H9 (cell line): Measurements from ENCODE around the gene CCDC28A. TPM values are rescaled to one million over a fixed set of nuclear protein-coding genes. Genes with fewer than 3 reads are reported as not detected.

Experiments
- DNase-seq: peaks from one replicate; pipeline ENCODE4 v3.0.0-alpha.2; 2017
- H2AFZ ChIP-seq: one replicate; pipeline ENCODE4 v1.6.1; 2013; ENCODE audit warnings: mild to moderate bottlenecking, low read length, control low read depth, moderate library complexity
- H2AK5ac ChIP-seq: 2 replicates; pipeline ENCODE4 v1.6.1; 2013; ENCODE audit warnings: low read length, control low read depth, mixed read lengths; ENCODE audit not compliant: insufficient read length
- H2BK120ac ChIP-seq: one replicate; pipeline ENCODE4 v1.6.1; 2013; ENCODE audit warnings: low read depth, mild to moderate bottlenecking, low read length, control low read depth, inconsistent platforms; ENCODE audit not compliant: poor library complexity, severe bottlenecking
- H2BK12ac ChIP-seq: 2 replicates; pipeline ENCODE4 v1.6.1; 2013; ENCODE audit warnings: low read length, control low read depth, mixed read lengths, low read depth; ENCODE audit not compliant: insufficient read length
- H2BK15ac ChIP-seq: 2 replicates; pipeline ENCODE4 v1.6.1; 2013; ENCODE audit warnings: low read depth, low read length, control low read depth
- H2BK20ac ChIP-seq: one replicate; pipeline ENCODE4 v1.6.1; 2013; ENCODE audit warnings: low read depth, mild to moderate bottlenecking, low read length, control low read depth, inconsistent platforms; ENCODE audit not compliant: poor library complexity, severe bottlenecking
- H2BK5ac ChIP-seq: 2 replicates; pipeline ENCODE4 v1.6.1; 2013; ENCODE audit warnings: low read length, control low read depth, mixed read lengths; ENCODE audit not compliant: insufficient read length
- H3K14ac ChIP-seq: 2 replicates; pipeline ENCODE4 v1.6.1; 2013; ENCODE audit warnings: low read length, control low read depth; ENCODE audit not compliant: insufficient read depth
- H3K18ac ChIP-seq: 2 replicates; pipeline ENCODE4 v1.6.1; 2013; ENCODE audit warnings: low read depth, mild to moderate bottlenecking, mixed read lengths, low read length, control low read depth; ENCODE audit not compliant: insufficient read length
- H3K23ac ChIP-seq: 2 replicates; pipeline ENCODE4 v1.6.1; 2013; ENCODE audit warnings: low read length, control low read depth, mixed read lengths, low read depth; ENCODE audit not compliant: insufficient read length
- H3K23me2 ChIP-seq: 2 replicates; pipeline ENCODE4 v1.6.1; 2013; ENCODE audit warnings: low read depth, mild to moderate bottlenecking, mixed read lengths, low read length, control low read depth; ENCODE audit not compliant: insufficient read length, poor library complexity, severe bottlenecking
- H3K27ac ChIP-seq: 2 replicates; pipeline ENCODE4 v1.5.1; 2013; ENCODE audit warnings: low read length, control low read depth, mixed read lengths, low read depth; ENCODE audit not compliant: insufficient read length
- H3K27me3 ChIP-seq: 2 replicates; pipeline ENCODE4 v1.6.1; 2013; ENCODE audit warnings: low read length, control low read depth, inconsistent platforms; ENCODE audit not compliant: insufficient read depth
- H3K4ac ChIP-seq: 2 replicates; pipeline ENCODE4 v1.6.1; 2013; ENCODE audit warnings: low read depth, mild to moderate bottlenecking, control low read depth, inconsistent platforms, low read length, moderate library complexity
- H3K4me1 ChIP-seq: 2 replicates; pipeline ENCODE4 v1.6.1; 2013; ENCODE audit warnings: low read length, control low read depth, inconsistent platforms; ENCODE audit not compliant: insufficient read depth
- H3K4me2 ChIP-seq: 2 replicates; pipeline ENCODE4 v1.6.1; 2013; ENCODE audit warnings: low read length, control low read depth, mixed read lengths; ENCODE audit not compliant: insufficient read length, insufficient read depth
- H3K56ac ChIP-seq: 2 replicates; pipeline ENCODE4 v1.6.1; 2013; ENCODE audit warnings: low read depth, mild to moderate bottlenecking, mixed read lengths, low read length, control low read depth; ENCODE audit not compliant: insufficient read length
- H3K79me1 ChIP-seq: 2 replicates; pipeline ENCODE4 v1.6.1; 2013; ENCODE audit warnings: low read depth, mild to moderate bottlenecking, moderate library complexity, low read length, control low read depth, inconsistent platforms; ENCODE audit not compliant: insufficient read depth, poor library complexity, severe bottlenecking
- H3K79me2 ChIP-seq: 2 replicates; pipeline ENCODE4 v1.6.1; 2013; ENCODE audit warnings: low read length, control low read depth, inconsistent platforms; ENCODE audit not compliant: insufficient read depth
- H3K9ac ChIP-seq: 2 replicates; pipeline ENCODE4 v1.6.1; 2013; ENCODE audit warnings: low read length, control low read depth, mixed read lengths; ENCODE audit not compliant: insufficient read length; ENCODE audit errors: extremely low read depth
- H3K9me3 ChIP-seq: one replicate; pipeline ENCODE4 v1.6.1; 2013; ENCODE audit warnings: low read depth, low read length, inconsistent platforms; ENCODE audit not compliant: control insufficient read depth
- H3T11ph ChIP-seq: one replicate; pipeline ENCODE4 v1.6.1; 2013; ENCODE audit warnings: mild to moderate bottlenecking, low read length, control low read depth, inconsistent platforms
- H4K20me1 ChIP-seq: one replicate; pipeline ENCODE4 v1.6.1; 2013; ENCODE audit not compliant: control insufficient read depth, insufficient read length, insufficient read depth
- H4K5ac ChIP-seq: 2 replicates; pipeline ENCODE4 v1.6.1; 2013; ENCODE audit warnings: low read depth, mild to moderate bottlenecking, mixed read lengths, low read length, control low read depth; ENCODE audit not compliant: insufficient read length
- H4K8ac ChIP-seq: replicated peaks from 2 replicates; pipeline ENCODE4 v1.6.1; 2013; ENCODE audit warnings: low read length, control low read depth, mixed read lengths, low read depth; ENCODE audit not compliant: insufficient read length
- H4K91ac ChIP-seq: 2 replicates; pipeline ENCODE4 v1.6.1; 2013; ENCODE audit warnings: low read depth, mild to moderate bottlenecking, moderate library complexity, mixed read lengths, low read length, control low read depth; ENCODE audit not compliant: insufficient read length
- H3K27ac Mint-ChIP-seq, 3 experiments: 2 replicates in 2 of 3; 3 replicates in 1 of 3; pipeline ENCODE4 v1.8.0; 2020 to 2021; ENCODE audit warnings: mixed read lengths in 3 of 3, mild to moderate bottlenecking in 1 of 3, moderate library complexity in 1 of 3
- H3K27me3 Mint-ChIP-seq: 2 replicates; pipeline ENCODE4 v1.8.0; 2021; ENCODE audit warnings: low read depth, mild to moderate bottlenecking, moderate library complexity, mixed read lengths
- H3K36me3 Mint-ChIP-seq, 3 experiments: 2 replicates in 2 of 3; 3 replicates in 1 of 3; pipeline ENCODE4 v1.8.0; 2020 to 2021; ENCODE audit warnings: low read depth in 3 of 3, mixed read lengths in 3 of 3; ENCODE audit not compliant: insufficient read depth in 1 of 3
- H3K4me1 Mint-ChIP-seq, 2 experiments: 2 replicates each; pipeline ENCODE4 v1.8.0; 2020; ENCODE audit warnings: mixed read lengths in 2 of 2
- H3K4me3 Mint-ChIP-seq, 2 experiments: 2 replicates in 1 of 2; 3 replicates in 1 of 2; pipeline ENCODE4 v1.8.0; 2020 to 2021; ENCODE audit warnings: mild to moderate bottlenecking in 2 of 2, mixed read lengths in 2 of 2, moderate library complexity in 1 of 2
- H3K9me3 Mint-ChIP-seq, 2 experiments: 2 replicates in 1 of 2; 3 replicates in 1 of 2; pipeline ENCODE4 v1.8.0; 2020; ENCODE audit warnings: mild to moderate bottlenecking in 2 of 2, mixed read lengths in 2 of 2, moderate library complexity in 1 of 2
- WGBS: extraction: QIAGEN DNeasy Blood & Tissue Kit; methylation state at CpG from one replicate; pipeline ENCODE4 v1.1.7; 2013; ENCODE audit warnings: missing lambda C conversion rate, low lambda C conversion rate, mixed read lengths; ENCODE audit not compliant: insufficient read length; ENCODE audit errors: extremely low coverage; 5-methylcytosine and 5-hydroxymethylcytosine counted together
- total RNA-seq: library from RNA; stranded (reverse); gene quantifications from 2 replicates; pipeline ENCODE4 v1.2.1, GENCODE V29; 2021
- TF ChIP-seq, protein P1 (sequence below): fragments of 200-600 bp; sonication (generic); conservative IDR thresholded peaks from 3 replicates; pipeline ENCODE4 v1.8.0; 2021; ENCODE audit warnings: antibody characterized with exemption, mild to moderate bottlenecking

Gene CCDC28A
- total RNA-seq, 1 experiment from 2014 or later = 12.9 TPM

DNA sequence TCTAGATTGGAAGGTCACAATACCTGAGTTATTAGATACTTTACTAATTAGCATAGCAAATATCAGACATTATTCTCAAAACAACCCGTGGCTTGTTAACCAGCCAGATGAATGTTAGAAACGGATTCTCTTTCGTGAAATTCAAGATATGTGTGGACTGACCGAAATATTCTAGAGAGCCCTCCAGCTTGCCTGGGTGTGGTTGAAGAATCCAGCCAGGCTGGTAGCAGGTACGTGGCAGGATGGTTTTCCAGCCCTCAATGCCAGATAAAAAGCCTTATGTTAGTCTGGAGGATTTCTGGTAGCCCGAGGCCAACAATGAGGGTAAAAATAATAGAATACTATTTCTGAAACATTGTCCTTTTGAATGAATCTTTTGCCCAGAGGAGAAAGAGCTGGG is 41.7 kb downstream of the CCDC28A start:
- H4K91ac ChIP-seq = no peak overlapping the region
- H3K4me1 ChIP-seq = peaks cover 5% of the 10 kb centered on the region; the same call in 1 of the 2 replicates
- no peak overlapping the region for H3K18ac ChIP-seq
- peaks cover 17 to 23% of the 10 kb centered on the region in 2 experiments for H3K4me1 Mint-ChIP-seq
- H3K14ac ChIP-seq = no peak overlapping the region
- H3K9ac ChIP-seq = no peak overlapping the region
- no peak overlapping the region for H2AFZ ChIP-seq
- no peak overlapping the region for H4K5ac ChIP-seq
- H3K27ac Mint-ChIP-seq = no peak overlapping the region
- no peak overlapping the region for H3K4ac ChIP-seq
- H4K8ac ChIP-seq = no peak overlapping the region
- no peak overlapping the region for H2BK20ac ChIP-seq
- H3T11ph ChIP-seq = no peak overlapping the region
- no peak overlapping the region for H2BK120ac ChIP-seq
- no peaks in the 10 kb centered on the region for H4K20me1 ChIP-seq
- no peaks in the 10 kb centered on the region for H3K36me3 Mint-ChIP-seq
- no peak overlapping the region for H2BK5ac ChIP-seq
- H3K79me2 ChIP-seq = no peaks in the 10 kb centered on the region
- H2BK12ac ChIP-seq = no peak overlapping the region
- no peaks in the 10 kb centered on the region for H3K9me3 ChIP-seq
- H3K27me3 ChIP-seq = no peaks in the 10 kb centered on the region
- H3K9me3 Mint-ChIP-seq = no peaks in the 10 kb centered on the region
- no peak overlapping the region for H3K56ac ChIP-seq
- WGBS = no CpG with 5 or more reads among the region's 6 CpGs
- no peak overlapping the region for H2AK5ac ChIP-seq
- no peaks in the 10 kb centered on the region for H3K27me3 Mint-ChIP-seq
- H3K23ac ChIP-seq = no peak overlapping the region
- no peak overlapping the region for H3K4me2 ChIP-seq
- DNase-seq = no peak
- H3K4me3 Mint-ChIP-seq = no peak overlapping the region
- H3K23me2 ChIP-seq = no peaks in the 10 kb centered on the region
- no peaks in the 10 kb centered on the region for H3K79me1 ChIP-seq
- H2BK15ac ChIP-seq = no peak overlapping the region
- TF ChIP-seq, protein P1, sequence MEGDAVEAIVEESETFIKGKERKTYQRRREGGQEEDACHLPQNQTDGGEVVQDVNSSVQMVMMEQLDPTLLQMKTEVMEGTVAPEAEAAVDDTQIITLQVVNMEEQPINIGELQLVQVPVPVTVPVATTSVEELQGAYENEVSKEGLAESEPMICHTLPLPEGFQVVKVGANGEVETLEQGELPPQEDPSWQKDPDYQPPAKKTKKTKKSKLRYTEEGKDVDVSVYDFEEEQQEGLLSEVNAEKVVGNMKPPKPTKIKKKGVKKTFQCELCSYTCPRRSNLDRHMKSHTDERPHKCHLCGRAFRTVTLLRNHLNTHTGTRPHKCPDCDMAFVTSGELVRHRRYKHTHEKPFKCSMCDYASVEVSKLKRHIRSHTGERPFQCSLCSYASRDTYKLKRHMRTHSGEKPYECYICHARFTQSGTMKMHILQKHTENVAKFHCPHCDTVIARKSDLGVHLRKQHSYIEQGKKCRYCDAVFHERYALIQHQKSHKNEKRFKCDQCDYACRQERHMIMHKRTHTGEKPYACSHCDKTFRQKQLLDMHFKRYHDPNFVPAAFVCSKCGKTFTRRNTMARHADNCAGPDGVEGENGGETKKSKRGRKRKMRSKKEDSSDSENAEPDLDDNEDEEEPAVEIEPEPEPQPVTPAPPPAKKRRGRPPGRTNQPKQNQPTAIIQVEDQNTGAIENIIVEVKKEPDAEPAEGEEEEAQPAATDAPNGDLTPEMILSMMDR = no peak
- H3K27ac ChIP-seq = no peak overlapping the region
